ENCODE results near the gene CFAP141.
A peak's percentile ranks its signal among the peaks of the same experiment; 100 is the strongest.
"Not testable (repeated sequence)": the region's sequence is repeated elsewhere in the genome, so short reads cannot be mapped to it uniquely, and the experiment has no call there.

Gene CFAP141

DNA sequence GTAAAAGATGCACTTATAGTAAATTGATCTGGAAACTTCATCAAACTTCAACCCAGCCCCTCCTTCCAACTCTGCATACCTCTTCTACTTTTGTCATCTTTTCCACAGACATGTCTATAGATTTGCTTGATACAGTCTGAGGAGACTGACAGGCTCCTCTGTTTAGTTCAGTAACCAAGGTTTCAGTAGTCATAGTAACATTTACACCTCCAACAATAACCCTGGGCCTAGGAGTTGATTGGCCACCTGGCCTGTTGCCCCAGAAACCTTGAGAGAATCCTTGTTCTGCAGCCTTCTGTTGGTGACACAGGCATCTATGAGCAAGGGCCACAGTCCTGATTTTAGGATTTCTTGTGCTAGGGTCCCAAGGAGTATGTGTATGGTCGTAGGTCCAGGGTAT is at the start of gene CFAP141:
Gene CFAP141 (minus strand): TSS at position 138 of the 400 bp plus-strand sequence. CDS start 26 bp downstream, at position 112.
- no peak for FAIRE-seq

- no peak for FAIRE-seq
Observed at GRCh38 chr1:154253671-154254070, 47.5 kb upstream of the CFAP141 start.

DNA sequence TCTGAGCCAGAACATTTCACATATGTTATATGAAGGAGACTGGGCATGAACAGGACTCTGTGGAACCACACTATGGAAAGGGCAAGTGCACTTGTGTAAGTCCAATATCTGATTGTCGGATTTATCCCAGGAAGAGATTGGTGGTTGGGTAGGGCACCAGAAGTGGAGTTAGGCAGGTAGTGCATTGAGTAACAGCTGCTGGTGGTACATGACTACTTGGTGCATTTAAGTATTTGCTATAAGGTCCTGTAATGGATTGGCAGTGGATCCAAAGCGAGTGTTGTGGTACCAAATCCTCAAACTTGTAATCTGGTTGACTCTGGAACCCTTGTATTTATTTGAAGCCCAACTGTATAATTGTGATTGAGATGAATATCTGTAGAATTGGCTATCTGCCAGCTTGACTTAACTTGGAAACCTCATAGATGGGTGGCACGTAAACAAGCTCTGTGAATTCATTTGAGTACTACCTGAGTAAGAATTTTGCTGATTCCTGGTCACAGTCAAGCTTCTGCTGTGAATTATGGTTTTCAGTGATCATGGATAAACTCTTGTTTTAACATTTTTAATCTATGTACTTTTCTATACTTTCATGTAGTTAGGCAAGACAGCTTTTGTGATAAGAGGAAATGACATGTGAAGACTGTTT is 35.7 kb upstream of the CFAP141 start:
- no peak for FAIRE-seq

DNA sequence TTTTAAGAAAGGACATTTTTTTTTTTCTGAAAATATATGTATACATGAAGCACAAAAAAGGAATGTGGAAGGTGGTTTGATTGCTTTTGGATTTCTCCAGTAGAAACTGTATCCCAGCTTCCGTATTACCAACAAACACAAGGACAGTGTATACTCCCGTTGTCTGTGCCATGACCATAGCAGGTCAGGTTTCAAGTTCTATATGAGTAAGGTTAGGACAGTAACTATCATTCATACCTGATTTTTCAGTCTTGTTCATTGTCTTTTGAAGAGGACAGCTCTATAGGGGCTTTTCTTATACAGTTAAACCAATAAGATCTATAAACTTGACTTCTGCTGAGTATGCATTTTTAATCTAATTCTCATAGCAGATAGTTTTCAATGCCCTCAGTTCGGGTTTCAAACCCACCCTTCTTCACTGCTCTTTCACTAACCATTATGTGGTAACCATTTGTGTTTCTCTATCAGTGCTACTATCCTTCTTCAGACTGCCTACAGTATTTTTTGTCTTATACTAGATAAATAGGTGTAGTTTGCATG is 34.2 kb upstream of the CFAP141 start:
- no peak for FAIRE-seq

GRCh38 chr1:154239491-154239890 is 33.4 kb upstream of the CFAP141 start:
- no peak for FAIRE-seq

DNA sequence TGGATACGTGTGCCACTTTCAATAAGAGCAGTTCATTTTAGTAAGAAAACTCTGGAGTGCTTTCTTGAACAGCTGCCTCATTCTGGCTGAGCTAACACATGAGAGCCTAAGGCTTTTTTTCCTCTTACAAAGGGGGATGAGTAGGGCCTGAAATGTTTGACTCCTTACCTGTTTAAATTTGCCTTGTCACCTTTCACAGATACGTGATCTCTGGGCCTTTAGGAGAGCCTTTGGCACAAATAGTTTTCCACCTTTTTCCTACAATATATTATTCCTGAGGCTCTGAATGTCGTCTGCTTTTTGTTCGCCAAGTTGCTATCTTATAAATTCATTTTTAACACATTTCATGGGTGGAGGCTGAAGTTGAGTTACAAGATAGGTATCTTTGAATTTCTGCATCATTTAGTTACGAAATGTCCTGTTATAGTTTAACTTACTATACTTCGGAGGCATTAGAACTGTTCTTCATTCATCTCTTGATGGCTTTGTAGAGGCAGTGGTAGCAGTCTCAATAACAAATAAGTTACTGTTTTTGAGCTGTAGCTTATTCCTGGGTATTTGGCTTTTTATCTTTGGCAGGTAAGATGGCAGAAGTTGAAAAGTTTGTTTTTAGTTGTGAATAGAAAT is 31.9 kb upstream of the CFAP141 start:
- no peak for FAIRE-seq

DNA sequence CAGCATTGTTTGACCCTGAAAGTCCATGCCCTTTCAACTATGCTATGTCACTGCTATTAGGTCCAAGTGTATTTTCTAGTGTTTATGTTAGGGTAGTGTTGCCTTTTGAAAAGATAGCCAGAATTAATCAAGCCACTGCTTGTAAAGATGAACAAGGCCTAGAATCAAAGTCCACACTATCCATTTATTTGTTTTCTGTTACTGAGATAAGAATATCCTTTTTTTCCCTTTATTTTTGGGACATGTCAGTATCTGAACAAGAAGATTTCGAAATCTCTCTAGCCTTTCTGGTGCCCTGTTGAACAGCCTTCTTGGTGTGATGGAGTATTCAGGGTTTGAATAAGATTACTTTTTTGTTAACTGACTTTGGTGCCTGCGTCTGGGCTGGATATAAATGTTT is 31.3 kb upstream of the CFAP141 start:
- FAIRE-seq: no peak

GRCh38 chr1:154236855-154237254 is 30.7 kb upstream of the CFAP141 start:
- FAIRE-seq: no peak

GRCh38 chr1:154233127-154233526 is 27.0 kb upstream of the CFAP141 start:
- FAIRE-seq: not testable (repeated sequence)

- not testable (repeated sequence) for FAIRE-seq
Observed at GRCh38 chr1:154231112-154231511, 25.0 kb upstream of the CFAP141 start.

GRCh38 chr1:154225370-154225769 is 19.2 kb upstream of the CFAP141 start:
- no peak for FAIRE-seq

- FAIRE-seq: no peak
Observed at GRCh38 chr1:154223621-154224020, 17.5 kb upstream of the CFAP141 start.

DNA sequence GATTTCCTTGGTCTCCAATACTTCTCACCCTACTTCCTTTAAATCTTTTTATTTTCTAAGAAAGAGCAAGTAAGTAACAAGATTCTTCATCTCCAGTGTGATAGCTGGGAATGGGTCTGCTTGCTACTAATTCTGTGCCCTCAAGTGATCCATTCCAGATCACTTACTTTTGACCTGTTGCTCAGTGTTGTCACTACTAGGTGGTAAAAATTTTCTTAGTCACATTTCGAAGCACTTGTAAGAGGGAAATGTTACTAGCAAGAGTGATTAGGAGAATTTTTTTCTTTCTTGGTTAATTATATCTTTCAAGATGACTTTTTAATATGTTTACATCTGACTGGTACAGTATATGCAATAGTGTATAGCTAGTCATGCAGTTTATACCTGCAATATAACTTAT is 16.8 kb upstream of the CFAP141 start:
- FAIRE-seq: no peak

DNA sequence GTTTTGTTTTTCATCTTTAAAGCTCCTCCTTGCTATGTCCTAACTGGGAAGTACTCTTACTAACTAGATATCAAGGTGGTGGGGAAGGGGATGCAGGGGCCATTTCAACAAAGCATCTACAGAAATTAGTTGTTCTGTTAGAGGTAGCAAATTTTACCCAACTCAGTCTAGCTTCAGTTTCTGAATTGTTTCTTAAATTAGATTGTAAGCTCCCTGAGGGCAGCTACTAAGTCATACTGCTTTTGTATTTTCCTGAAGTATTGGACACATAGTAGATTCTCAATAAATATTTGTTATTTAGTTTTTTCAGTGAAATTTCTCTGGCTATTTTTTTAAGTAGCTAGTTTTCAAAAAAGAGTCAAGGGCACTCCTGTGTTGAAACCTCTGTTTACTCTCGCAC is 16.4 kb upstream of the CFAP141 start:
- no peak for FAIRE-seq

DNA sequence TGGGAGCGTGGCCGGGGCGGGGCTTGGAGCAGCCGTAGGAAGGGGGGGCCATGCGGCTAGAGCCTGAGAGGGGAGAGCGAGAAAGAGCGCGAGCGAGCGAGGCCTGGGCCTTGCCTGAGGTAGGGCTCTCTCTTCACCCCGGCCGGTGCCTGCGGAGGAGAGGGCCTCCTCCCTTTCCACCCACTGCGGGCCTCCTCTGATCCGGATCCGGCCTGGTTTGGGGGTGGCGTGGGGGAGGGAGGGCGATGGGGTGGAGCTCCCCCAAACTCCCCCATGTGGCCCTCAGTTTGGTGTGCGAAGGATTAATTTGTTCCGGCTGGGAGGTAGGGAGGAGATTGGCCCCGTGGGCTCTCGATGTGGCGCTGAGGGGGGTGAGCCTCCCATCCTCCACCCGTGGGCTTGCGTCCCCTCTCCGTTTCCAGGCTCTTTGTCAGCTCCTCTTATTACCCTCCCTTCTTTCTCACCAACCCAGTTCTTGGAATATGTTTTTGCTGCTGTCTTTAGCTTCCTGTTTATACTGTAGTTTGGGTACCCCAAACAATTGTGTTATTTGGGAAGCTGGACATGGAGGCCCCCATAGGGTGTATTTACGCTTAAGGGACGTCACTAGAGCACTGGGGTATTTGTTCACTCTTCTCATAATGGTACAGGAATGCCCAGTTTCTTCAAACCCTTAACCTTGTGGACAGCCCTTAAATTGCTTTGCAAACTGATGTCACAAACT is 15.3 kb upstream of the CFAP141 start:
- FAIRE-seq: no peak

DNA sequence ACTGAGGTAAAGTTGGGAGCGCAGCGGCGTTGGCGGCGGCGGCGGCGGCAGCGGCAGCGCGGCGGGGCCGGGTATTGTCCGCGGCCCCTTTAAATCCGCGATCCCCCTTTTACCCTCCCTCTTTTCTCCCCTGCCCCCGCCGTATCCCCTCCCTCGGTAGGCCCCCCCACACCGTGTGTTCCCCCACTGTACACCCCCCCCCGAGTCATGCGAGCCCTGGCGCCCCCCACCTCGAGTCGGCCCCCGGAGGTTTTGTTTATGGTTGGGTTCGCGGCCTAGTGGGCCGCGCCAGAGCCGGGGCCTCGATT is 14.8 kb upstream of the CFAP141 start:
- no peak for FAIRE-seq

DNA sequence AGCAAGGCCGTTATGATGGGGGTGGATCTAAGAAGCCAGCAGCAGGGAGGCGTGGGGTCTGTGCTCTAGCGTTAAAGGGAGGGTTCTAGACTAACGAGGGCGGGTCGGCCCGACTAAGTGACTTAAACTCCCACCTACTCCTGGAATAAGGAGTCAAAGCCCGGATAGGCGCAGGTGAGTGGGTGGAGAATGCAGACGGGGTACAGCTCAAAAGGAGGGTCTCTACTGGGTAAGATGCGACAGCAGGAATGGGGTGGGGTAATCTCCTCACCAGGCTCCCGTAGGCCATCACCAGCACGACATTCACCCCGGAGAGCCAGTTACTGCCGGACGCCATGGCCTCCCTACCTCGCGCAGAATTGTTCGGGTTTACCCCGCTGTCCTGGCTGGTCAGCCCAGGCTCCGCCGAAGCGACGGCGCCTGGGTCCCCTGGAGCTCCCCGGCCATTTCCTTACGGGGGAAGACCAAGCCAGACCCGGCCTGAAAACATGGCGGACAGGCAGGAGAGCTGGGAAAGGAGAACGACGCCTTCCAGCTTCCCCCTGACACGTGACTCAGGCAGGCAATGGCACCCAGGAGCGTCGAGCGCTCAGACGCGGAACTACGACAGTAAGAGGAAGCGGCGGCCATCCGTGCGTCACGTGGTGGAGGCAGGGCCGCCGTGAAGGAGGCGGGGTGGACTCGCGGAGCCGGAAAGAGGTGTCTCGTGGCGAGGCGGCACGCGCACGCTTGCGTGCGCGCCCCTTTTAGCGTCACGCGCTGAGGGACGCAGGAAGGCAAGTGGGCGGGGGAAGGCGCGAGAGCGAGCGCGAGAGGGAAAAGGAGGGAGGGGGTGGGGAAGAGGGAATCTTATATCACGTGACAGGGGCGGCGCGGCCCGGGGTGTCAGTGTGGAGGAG is 14.2 kb upstream of the CFAP141 start, which contains the start of gene UBAP2L:
Gene UBAP2L (plus strand): TSS at position 885 of the 899 bp plus-strand sequence. CDS start 4,169 bp downstream, outside the sequence.
- FAIRE-seq: peak; percentile 98

DNA sequence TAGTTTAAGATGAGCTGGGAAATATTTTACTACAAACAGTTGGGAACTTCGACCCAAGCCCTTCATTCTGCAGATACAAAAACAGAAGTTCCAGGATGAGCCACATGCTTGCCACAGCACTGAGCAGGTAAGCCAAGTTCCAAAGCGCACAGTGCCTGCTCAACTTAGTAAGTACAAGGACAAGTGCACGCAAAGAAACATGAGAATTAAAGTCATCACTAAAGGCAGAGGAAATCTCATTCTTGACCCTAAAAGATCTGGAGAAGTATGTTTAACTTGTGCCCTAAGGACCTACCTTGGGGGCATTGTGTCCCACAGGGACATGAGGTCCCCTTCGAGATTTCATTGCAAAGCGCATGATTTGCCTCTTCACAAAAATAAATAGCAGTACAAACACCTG is 13.4 kb upstream of the CFAP141 start:
- no peak for FAIRE-seq

DNA sequence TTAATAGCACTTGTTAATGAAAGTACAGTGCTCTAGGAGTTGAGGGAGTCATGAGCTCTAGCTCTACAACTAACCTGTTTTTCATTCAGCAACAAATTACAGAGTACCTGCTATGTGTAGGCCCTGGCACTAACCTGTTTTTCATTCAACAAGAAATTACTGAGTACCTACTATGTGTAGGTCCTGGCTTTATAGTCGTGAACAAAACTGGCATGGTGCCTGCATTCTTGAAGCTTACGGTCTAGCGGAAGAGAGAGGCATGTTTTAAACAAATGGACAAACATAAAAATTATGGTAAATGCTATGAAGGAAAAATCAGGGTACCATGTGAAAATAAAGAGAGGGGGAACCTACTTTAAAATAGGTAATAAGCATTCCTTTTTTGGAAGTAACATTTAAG is 12.4 kb upstream of the CFAP141 start:
- FAIRE-seq: no peak

DNA sequence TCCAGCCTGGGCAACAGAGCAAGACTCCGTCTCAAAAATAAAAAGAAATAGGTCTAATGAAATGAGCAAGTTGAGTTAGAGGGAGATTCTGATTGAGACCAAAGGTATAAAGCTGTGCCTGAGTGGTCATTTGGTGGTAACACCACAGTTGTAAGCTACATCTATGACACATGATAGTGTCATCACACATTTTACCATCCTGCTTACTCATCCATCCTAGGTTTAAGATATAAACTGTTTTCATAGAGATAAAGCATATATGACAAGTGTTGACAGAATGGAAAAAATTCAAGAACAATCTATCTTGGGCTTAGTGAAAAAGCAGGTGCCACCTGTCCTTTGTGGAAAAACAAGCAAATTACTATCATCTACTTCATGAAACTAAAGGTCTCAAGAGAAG is 7.1 kb upstream of the CFAP141 start:
- FAIRE-seq: no peak

DNA sequence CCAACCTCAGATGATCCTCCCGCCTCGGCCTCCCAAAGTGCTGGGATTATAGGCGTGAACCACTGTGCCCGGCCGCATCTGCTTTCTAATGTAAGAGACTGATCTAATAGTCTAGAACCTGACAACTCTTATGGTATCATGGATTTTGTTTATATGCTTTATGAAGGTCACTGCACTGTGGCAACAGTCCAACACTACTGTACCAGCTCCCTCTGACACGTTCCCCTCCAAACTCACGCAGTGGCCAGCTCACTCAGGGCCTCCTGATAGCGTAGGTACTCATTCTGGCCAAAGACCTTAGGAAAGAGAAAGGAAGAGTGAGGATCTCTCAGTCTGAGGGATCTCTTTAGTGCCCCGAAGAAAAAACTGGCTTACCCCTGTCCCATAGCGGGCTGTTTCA is 6.0 kb upstream of the CFAP141 start:
- FAIRE-seq: no peak

DNA sequence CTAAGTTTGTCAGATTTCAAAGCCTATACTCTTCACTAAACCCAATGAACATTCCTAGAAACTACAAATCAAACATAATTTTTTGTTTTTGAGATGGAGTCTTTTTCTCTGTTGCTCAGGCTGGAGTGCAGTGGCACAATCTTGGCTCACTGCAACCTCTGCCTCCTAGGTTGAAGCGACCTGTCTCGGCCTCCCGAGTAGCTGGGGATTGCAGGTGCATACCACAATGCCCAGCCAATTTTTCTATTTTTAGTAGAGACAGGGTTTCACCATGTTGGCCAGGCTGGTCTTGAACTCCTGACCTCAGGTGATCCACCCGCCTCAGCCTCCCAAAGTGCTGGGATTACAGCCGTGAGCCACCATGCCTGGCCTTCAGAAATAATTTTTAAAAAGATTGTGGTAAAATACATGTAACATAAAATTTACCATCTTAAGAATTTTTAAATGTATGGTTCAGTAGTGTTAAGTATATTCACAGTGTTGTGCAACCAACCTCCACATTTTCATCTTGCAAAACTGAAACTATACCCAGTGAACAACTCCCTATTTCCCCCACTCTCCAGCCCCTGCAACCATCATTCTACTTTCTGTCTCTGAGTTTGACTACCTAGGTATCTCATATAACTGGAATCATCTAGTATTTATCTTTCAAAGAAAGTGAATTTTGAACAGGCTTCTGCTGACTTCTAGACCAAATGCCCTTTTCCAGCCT is 2.7 kb upstream of the CFAP141 start:
- FAIRE-seq: no peak
